Omental fat pad (tissue), 4 donors: ENCODE data around the gene FAM219A. TPM values are rescaled to one million over a fixed set of nuclear protein-coding genes. Genes with fewer than 3 reads are reported as not detected.
A peak's percentile ranks its signal among the peaks of the same experiment; 100 is the strongest.

ENCODE experiments used
- ATAC-seq: fragments of 150-250 bp; one replicate; pipeline ENCODE4 v1.9.1; 2016; ENCODE audit warnings: mild to moderate bottlenecking, moderate library complexity; ENCODE audit not compliant: low FRiP score
- DNase-seq: peaks from one replicate; pipeline ENCODE4 v3.0.0-alpha.2; 2019; ENCODE audit warnings: low spot score
- total RNA-seq, 4 donors: library from RNA; depleted of rRNA; stranded (reverse); fragments of >200 nt; gene quantifications; one replicate each; pipeline ENCODE4 v1.1.0, GENCODE V29; 2016
- TF ChIP-seq, protein P1 (sequence below), 3 donors: fragments of 450-650 bp; IDR thresholded peaks; one replicate each; pipeline ENCODE4 v1.5.1; 2016 to 2017; ENCODE audit warnings: antibody characterized with exemption in 3 of 3, mild to moderate bottlenecking in 3 of 3, moderate library complexity in 2 of 3

Gene FAM219A
- total RNA-seq, 4 donors from 2014 or later, result 6.7 to 16.4 (median 13.6) TPM

DNA sequence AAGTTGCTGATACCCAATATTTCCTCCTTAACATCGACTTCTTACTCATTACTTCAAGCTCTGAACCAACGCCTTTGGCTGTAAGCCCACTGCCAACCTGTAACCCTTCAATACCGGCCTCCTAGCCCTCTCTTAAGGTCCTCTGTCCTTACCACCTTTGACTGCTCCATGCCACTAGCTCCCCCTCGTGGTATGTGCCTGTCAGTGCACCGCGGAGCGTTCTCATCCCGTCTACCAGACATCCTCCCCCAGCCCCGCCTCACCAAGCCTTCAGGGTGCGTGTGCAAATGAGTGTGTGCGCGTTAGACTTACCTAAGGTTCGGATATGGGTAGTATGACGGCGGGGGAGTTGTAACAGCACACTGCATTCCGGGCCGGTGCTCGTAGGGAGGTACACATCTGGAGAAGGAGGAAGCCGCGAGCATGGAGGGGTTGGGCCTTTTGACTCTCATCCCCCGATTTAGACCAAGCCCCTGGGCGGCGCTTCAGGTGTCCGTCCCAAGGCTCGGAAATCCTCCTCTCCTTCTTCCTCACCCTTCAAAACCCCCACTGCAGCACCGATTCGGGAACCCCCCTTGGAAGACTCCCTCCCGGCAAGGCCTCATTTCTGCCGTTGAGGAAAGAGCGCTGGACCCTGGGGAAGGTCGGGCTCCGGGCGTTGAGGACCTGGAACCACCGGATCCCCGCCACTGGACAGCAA, 78.9 kb downstream of the FAM219A start:
- DNase-seq (peak; percentile 79), ATAC-seq (peak; percentile 67)
- TF ChIP-seq, protein P1, sequence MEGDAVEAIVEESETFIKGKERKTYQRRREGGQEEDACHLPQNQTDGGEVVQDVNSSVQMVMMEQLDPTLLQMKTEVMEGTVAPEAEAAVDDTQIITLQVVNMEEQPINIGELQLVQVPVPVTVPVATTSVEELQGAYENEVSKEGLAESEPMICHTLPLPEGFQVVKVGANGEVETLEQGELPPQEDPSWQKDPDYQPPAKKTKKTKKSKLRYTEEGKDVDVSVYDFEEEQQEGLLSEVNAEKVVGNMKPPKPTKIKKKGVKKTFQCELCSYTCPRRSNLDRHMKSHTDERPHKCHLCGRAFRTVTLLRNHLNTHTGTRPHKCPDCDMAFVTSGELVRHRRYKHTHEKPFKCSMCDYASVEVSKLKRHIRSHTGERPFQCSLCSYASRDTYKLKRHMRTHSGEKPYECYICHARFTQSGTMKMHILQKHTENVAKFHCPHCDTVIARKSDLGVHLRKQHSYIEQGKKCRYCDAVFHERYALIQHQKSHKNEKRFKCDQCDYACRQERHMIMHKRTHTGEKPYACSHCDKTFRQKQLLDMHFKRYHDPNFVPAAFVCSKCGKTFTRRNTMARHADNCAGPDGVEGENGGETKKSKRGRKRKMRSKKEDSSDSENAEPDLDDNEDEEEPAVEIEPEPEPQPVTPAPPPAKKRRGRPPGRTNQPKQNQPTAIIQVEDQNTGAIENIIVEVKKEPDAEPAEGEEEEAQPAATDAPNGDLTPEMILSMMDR (IDR thresholded peaks at IDR 0.05), result peak in 2 of 3 donors; percentile 91

DNA sequence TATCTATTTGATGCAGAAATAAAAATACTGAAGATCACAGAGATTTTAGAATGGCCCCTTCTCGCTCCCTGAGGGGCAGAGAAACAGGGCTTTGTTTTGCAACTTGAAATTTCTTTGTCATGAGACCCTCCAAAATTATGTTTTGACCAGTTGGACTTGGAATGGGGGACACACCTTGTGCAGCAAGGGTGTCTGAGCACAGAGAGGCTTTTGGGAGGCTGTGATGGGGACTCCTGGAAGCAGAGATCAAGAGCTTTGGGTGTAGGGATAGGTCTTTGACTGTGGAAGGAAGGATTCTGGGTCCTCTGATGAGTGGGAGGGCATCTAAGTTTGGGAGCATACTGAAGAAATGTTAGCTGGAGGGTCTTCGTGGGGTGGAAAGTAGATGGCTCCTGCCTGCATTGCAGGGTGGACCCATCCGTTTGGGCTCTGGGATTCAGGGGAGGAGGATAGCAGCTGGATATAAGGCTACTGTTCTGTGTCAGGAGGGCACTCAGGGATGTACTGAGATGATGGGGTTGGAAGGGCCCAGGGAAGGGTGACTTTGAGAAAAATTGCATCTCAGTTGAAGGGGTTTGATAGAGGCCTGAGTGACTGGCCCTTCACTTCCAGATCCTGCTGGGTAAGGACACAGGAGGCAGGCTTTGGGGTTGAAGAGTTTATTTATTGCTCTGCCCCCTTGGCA, 79.9 kb downstream of the FAM219A start:
- TF ChIP-seq, protein P1 (IDR thresholded peaks at IDR 0.05), result no peak
- DNase-seq (peak; percentile 16), ATAC-seq (no peak)

DNA sequence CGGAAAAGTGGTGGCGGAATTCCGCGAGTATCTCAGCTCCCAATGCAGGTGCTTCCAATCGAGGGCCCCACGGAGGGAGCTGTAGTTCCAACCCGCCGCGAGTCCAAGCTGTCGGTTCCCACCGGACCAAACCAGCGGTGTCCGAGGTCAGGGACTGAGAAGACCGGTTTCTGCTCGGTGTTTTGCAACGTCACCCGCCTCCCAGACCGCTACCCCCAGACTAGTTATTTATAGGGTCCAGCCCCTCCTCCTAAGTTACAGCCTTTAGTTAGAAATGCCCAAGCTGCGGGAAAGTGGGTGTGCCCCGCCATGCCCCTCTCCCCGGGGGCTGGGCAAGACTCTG, 81.0 kb downstream of the FAM219A start:
- ATAC-seq, result no peak

DNA sequence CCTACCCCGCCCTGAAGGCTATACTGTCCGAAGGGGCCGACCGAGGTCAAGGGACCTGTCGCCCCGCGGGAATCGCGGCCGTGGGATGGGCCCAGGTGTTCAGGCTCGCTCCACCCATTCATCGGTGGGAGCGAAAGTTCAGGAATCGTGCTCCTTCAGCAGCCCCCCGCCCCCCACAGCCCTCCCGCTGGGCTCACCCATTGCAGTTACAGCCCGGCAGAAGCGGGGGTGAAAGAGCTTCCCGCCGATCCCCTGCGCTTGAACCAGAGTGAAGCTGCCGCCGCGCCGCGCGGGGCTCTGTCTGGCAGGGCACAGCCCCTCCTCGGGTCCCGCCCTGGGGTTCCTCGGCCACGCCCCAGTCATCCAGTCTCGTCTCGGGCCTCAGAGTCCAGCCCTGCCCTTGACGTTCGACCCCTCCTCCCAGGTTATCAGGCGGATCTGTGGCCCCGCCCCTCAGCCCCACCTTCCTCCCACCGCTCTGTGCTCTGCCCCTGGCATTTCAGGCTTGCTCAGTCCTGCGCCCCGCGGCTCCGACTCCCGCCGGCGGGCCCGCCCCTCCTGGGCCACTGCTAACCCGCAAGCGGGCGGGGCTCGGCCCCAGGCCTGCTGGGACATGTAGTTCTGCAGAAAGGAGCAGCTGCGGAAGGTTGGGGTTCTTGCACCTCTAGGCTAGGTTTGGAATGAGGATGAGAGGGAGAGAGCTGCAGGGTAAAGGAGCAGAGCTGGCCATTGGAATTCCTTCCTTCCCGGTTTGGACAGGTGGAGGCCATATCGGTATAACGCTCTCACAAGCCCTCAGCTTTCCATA, 81.6 kb downstream of the FAM219A start, which contains the start of gene MYORG:
MYORG (minus strand) TSS at position 303 of the 808 bp plus-strand sequence. CDS start 3,955 bp downstream, outside the sequence.
- TF ChIP-seq, protein P1 (IDR thresholded peaks at IDR 0.05), result no peak
- peak; percentile 80 for ATAC-seq
- DNase-seq, result peak; percentile 63

More for the DNA sequence above, 81.0 kb downstream of the FAM219A start:
- DNase-seq, result peak; percentile 16
- TF ChIP-seq, protein P1 (IDR thresholded peaks at IDR 0.05), result no peak

DNA sequence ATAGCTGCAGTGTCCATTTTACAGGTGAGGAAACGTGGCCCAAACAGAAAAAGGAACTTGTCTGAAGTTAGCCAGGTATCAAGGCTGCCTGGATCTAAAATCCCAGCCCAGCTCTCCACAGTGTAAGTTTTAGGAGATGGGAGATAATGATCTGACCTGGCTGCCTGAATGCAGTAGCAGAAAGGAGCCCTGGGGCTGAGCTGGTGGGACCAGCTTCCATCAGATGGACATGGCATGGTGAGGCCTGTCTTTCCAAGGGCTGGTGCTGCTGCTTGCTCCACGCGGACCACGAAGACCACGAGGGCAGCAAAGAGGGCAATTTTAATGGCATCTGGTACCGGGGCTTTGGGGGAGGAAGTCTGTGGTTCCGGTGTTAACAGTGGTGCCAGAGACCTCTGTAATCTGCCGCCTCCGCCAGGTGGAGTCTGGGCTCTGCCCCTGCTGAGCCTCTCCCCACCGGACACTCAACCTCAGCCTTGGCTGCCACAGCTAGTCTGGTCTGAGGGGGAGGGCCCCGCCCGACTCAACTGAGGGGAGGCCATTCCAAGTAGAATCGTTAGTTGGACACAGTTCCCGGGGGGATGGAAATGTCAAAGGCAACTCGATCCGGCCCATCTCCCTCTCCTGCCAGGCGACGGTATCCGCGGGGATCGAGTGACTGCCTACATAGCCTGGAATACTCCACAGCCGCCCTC, 82.3 kb downstream of the FAM219A start:
- TF ChIP-seq, protein P1 (IDR thresholded peaks at IDR 0.05), result no peak
- peak; percentile 28 for DNase-seq
- peak; percentile 13 for ATAC-seq

DNA sequence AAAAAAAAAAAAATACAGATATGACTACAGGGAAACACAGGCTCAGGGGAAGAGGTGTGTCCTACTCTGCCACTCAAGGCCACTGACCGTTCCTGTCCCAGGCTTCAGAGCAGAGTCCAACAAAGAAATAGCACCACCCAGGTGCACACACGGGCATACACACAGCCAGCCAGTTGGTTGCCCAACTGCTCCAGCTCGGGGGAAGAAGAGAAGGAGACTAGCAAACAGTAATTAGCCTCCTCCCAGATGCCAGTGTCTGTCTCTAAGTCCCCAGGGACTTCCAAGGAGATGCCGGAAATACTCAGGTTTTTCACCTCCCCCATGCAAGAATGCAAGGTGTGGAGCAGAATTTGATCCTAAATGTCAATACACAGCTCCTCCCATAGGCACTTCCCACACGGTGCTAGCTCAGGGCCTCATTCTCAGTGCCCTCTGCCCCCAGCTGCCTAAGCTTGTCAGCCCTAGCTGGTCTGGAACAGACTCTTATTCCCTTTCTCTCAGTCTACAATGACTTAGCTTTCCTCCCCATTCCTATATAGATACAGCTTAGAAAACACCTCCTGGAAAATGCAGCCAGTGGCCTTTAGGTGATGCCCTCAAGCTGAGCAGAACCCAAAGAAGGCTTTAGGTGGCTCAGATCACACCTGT, 83.3 kb downstream of the FAM219A start:
- DNase-seq, result no peak
- TF ChIP-seq, protein P1 (IDR thresholded peaks at IDR 0.05), result no peak
- ATAC-seq, result no peak
